Endothelial cell of umbilical vein (primary cell): ENCODE measurements around the gene RALBP1. TPM values are rescaled to one million over a fixed set of nuclear protein-coding genes. Genes with fewer than 3 reads are reported as not detected.

ENCODE experiments used
- BruUV-seq: library from RNA; stranded (reverse); fragments of 400-500 nt; replicated peaks from 2 replicates; lab custom pipeline; 2021; lab: Mats Ljungman, UMichigan
- CTCF ChIA-PET: fragments of 300-600, 350-600 bp; sonication (Branson Sonifier 250); formaldehyde crosslinking; loops from one replicate; lab custom pipeline; 2021; ENCODE audit warnings: antibody characterized with exemption, inconsistent platforms; lab: Charles Lee
- POLR2A ChIA-PET: fragments of 300-600, 350-600 bp; sonication (Branson Sonifier 250); formaldehyde crosslinking; loops from one replicate; lab custom pipeline; 2021; ENCODE audit warnings: antibody characterized with exemption, inconsistent platforms; lab: Charles Lee
- DNase-seq: peaks from one replicate; pipeline ENCODE4 v3.0.0-alpha.2; 2011; ENCODE audit warnings: low read depth, low spot score
- FAIRE-seq: peaks from 2 replicates; lab custom pipeline; 2011; peaks lifted over from hg19 to GRCh38; lab: Jason Lieb, UNC
- H2AFZ ChIP-seq: 2 replicates; pipeline ENCODE4 v1.6.0; 2012; ENCODE audit warnings: low read depth, low read length, control low read depth, inconsistent platforms
- H3K27ac ChIP-seq: 2 replicates; pipeline ENCODE4 v1.5.1; 2011; ENCODE audit warnings: low read depth, mild to moderate bottlenecking, control low read depth, low read length, moderate library complexity; ENCODE audit not compliant: insufficient read depth
- H3K27me3 ChIP-seq, 2 experiments: 2 replicates each; pipeline versions ENCODE4 v1.6.0 to v1.6.1; 2011; ENCODE audit warnings: low read length in 2 of 2, mixed read lengths in 1 of 2; ENCODE audit not compliant: control insufficient read depth in 2 of 2, insufficient read depth in 2 of 2
- H3K36me3 ChIP-seq, 2 experiments: 2 replicates in 1 of 2; 3 replicates in 1 of 2; pipeline ENCODE4 v1.5.1; 2011; ENCODE audit warnings: low read length in 2 of 2, mild to moderate bottlenecking in 1 of 2, moderate library complexity in 1 of 2; ENCODE audit not compliant: control insufficient read depth in 2 of 2, insufficient read depth in 2 of 2; ENCODE audit errors: extremely low read depth in 1 of 2
- H3K4me1 ChIP-seq: 3 replicates; pipeline ENCODE4 v1.5.1; 2011; ENCODE audit warnings: mild to moderate bottlenecking, low read length; ENCODE audit not compliant: control insufficient read depth, insufficient read depth; ENCODE audit errors: extremely low read depth
- H3K4me2 ChIP-seq: 2 replicates; pipeline ENCODE4 v1.6.1; 2011; ENCODE audit warnings: low read length, control low read depth, mixed read lengths; ENCODE audit not compliant: insufficient read depth
- H3K4me3 ChIP-seq, 3 experiments: fragments of 200-600 bp in 1 of 3; sonication (generic), shearing (Covaris generic) in 1 of 3; replicated peaks in 1 of 3; 2 replicates each; pipeline ENCODE4 v1.5.1; 2011 to 2016; ENCODE audit warnings: control low read depth in 3 of 3, low read length in 3 of 3, mild to moderate bottlenecking in 2 of 3, inconsistent platforms in 1 of 3, low read depth in 1 of 3, moderate library complexity in 1 of 3; ENCODE audit not compliant: insufficient read depth in 1 of 3
- H3K79me2 ChIP-seq: 2 replicates; pipeline ENCODE4 v1.6.0; 2012; ENCODE audit warnings: low read length, inconsistent platforms; ENCODE audit not compliant: control insufficient read depth, insufficient read depth
- H3K9ac ChIP-seq: replicated peaks from 2 replicates; pipeline ENCODE3; 2011; ENCODE audit warnings: low read length, control low read depth; ENCODE audit not compliant: insufficient read depth; ENCODE audit errors: extremely low read depth
- H3K9me1 ChIP-seq: replicated peaks from 3 replicates; pipeline ENCODE4 v1.6.0; 2011; ENCODE audit warnings: mild to moderate bottlenecking, low read length; ENCODE audit not compliant: control insufficient read depth, insufficient read depth; ENCODE audit errors: extremely low read depth
- H3K9me3 ChIP-seq: replicated peaks from 2 replicates; pipeline ENCODE4 v1.5.1; 2012; ENCODE audit warnings: low read length, inconsistent platforms; ENCODE audit not compliant: control insufficient read depth, insufficient read depth
- H4K20me1 ChIP-seq: replicated peaks from 2 replicates; pipeline ENCODE3; 2011; ENCODE audit warnings: mild to moderate bottlenecking, low read length; ENCODE audit not compliant: control insufficient read depth, insufficient read depth; ENCODE audit errors: extremely low read depth
- CTCF ChIP-seq, 2 donors: IDR thresholded peaks; 1 replicate in 1 of 2; 2 replicates in 1 of 2; pipeline ENCODE4 v1.5.1; 2011; ENCODE audit warnings: low read length in 2 of 2, mild to moderate bottlenecking in 2 of 2, moderate library complexity in 2 of 2, control low read depth in 1 of 2, inconsistent platforms in 1 of 2, low read depth in 1 of 2; ENCODE audit not compliant: insufficient read depth in 1 of 2; ENCODE audit errors: extremely low read depth in 1 of 2
- EZH2 ChIP-seq: IDR thresholded peaks from 2 replicates; pipeline ENCODE4 v1.6.1; 2012; ENCODE audit warnings: borderline replicate concordance, low read depth, mild to moderate bottlenecking, moderate library complexity, low read length, inconsistent platforms; ENCODE audit not compliant: severe bottlenecking
- FOS ChIP-seq: IDR thresholded peaks from 2 replicates; pipeline ENCODE4 v1.6.1; 2011; ENCODE audit warnings: mild to moderate bottlenecking, low read length, moderate library complexity, borderline replicate concordance; ENCODE audit not compliant: insufficient read depth
- GATA2 ChIP-seq: IDR thresholded peaks from 2 replicates; pipeline ENCODE4 v1.7.0; 2011; ENCODE audit warnings: low read depth, mild to moderate bottlenecking, moderate library complexity, mixed read lengths, low read length; ENCODE audit not compliant: insufficient read length, insufficient read depth
- JUN ChIP-seq: IDR thresholded peaks from 2 replicates; pipeline ENCODE4 v1.6.1; 2011; ENCODE audit warnings: borderline replicate concordance, low read depth; ENCODE audit not compliant: insufficient read length, insufficient read depth
- MAX ChIP-seq: IDR thresholded peaks from 2 replicates; pipeline ENCODE4 v1.6.1; 2011; ENCODE audit not compliant: insufficient read depth, insufficient read length
- MYC ChIP-seq: IDR thresholded peaks from one replicate; pipeline ENCODE4 v1.6.1; 2011; ENCODE audit warnings: mild to moderate bottlenecking, low read depth, low read length
- POLR2A ChIP-seq: IDR thresholded peaks from 2 replicates; pipeline ENCODE4 v1.6.1; 2012; ENCODE audit warnings: low read depth, mild to moderate bottlenecking, control low read depth, low read length
- POLR2AphosphoS5 ChIP-seq: IDR thresholded peaks from 2 replicates; pipeline ENCODE4 v1.6.1; 2012; ENCODE audit warnings: low read depth, mild to moderate bottlenecking, control low read depth, low read length, moderate library complexity; ENCODE audit not compliant: insufficient read depth
- dilution Hi-C: fragments of 300-500 bp; cut with MboI; formaldehyde crosslinking; loops from one replicate; pipeline ENCODE4 v1.15.0; 2019; ENCODE audit warnings: low sequenced_read_pairs; ENCODE audit not compliant: extremely low pct_ligation_motif_present
- intact Hi-C: fragments of 100-400 bp; cut with micrococcal nuclease; formaldehyde crosslinking; loops from one replicate; pipeline ENCODE4 v1.10.0; 2022
- polyA plus RNA-seq, 4 experiments: library from polyadenylated mRNA; depleted of rRNA in 3 of 4; stranded (reverse) in 3 of 4; unstranded in 1 of 4; fragments of >200 nt; gene quantifications; 2 replicates each; pipeline versions ENCODE4 v1.2.1 to v1.2.3, GENCODE V29; 2011 to 2012; ENCODE audit warnings: missing spikeins in 1 of 4
- total RNA-seq: library from RNA; stranded (reverse); gene quantifications from 2 replicates; pipeline ENCODE4 v1.2.3, GENCODE V29; 2021

The RALBP1 gene
- total and polyA plus RNA-seq, 2 donors (not counting 3 experiments of a cell fraction or from before 2014, with no cell fraction given), result 55.8 to 68.4 TPM

GRCh38 chr18:9435041-9435440 is 40.3 kb upstream of the RALBP1 start:
- POLR2A ChIA-PET, result no interaction called here
- no peaks in the 10 kb centered on the region for H3K27me3 ChIP-seq
- no peak overlapping the region for H3K27ac ChIP-seq
- CTCF ChIA-PET, result interaction anchor here (1.3 kb wide), 1 partner anchor 9 kb away, joined by 5 read pairs; no protein-coding TSS in a partner anchor
- H2AFZ ChIP-seq, result no peak overlapping the region
- no TSS peak for BruUV-seq
- dilution Hi-C loops, result no loop called here
- no peaks in the 10 kb centered on the region for H3K9me3 ChIP-seq
- FAIRE-seq, result no peak
- no peaks in the 10 kb centered on the region for H4K20me1 ChIP-seq
- H3K9ac ChIP-seq, result no peak overlapping the region
- TF ChIP-seq EZH2 (no peak), FOS (no peak), MAX (no peak)
- H3K9me1 ChIP-seq, result no peaks in the 10 kb centered on the region
- no peaks in the 10 kb centered on the region for H3K36me3 ChIP-seq
- H3K4me1 ChIP-seq, result no peaks in the 10 kb centered on the region
- H3K4me2 ChIP-seq, result no peak overlapping the region
- no peaks in the 10 kb centered on the region for H3K79me2 ChIP-seq
- intact Hi-C loops, result no loop called here
- DNase-seq, result no peak
- H3K4me3 ChIP-seq, result no peak overlapping the region

- H3K9ac ChIP-seq, result no peak overlapping the region
- FAIRE-seq (no peak), DNase-seq (no peak)
- no peaks in the 10 kb centered on the region for H3K36me3 ChIP-seq
- no TSS peak for BruUV-seq
- POLR2A ChIA-PET, result no interaction called here
- H3K4me2 ChIP-seq, result no peak overlapping the region
- no peak overlapping the region for H3K4me3 ChIP-seq
- TF ChIP-seq EZH2, result no peak
- TF ChIP-seq GATA2, result no peak
- no peak for TF ChIP-seq POLR2A
- no peak for TF ChIP-seq CTCF (IDR thresholded peaks at IDR 0.05; ENCODE audit: extremely low read depth in 1 of 2, insufficient read depth in 1 of 2, low read depth in 1 of 2, low read length in 2 of 2)
- no peak for TF ChIP-seq FOS
- TF ChIP-seq JUN, result no peak
- TF ChIP-seq MAX, result no peak
- TF ChIP-seq POLR2AphosphoS5, result no peak
- no peak for TF ChIP-seq MYC
- CTCF ChIA-PET, result interaction anchor here (1.0 kb wide), 1 partner anchor 9 kb away, joined by 3 read pairs; no protein-coding TSS in a partner anchor
- no peaks in the 10 kb centered on the region for H3K79me2 ChIP-seq
- H3K27ac ChIP-seq, result no peak overlapping the region
- H3K9me3 ChIP-seq, result no peaks in the 10 kb centered on the region
- no peaks in the 10 kb centered on the region for H3K4me1 ChIP-seq
- H2AFZ ChIP-seq, result no peak overlapping the region
- H3K9me1 ChIP-seq, result no peaks in the 10 kb centered on the region
- dilution Hi-C loops (no loop called here), intact Hi-C loops (loop anchor here (2.0 kb wide), 1 partner anchor 20 kb away; no protein-coding TSS in a partner anchor)
- H4K20me1 ChIP-seq, result no peaks in the 10 kb centered on the region
- H3K27me3 ChIP-seq, result no peaks in the 10 kb centered on the region
Measured at GRCh38 chr18:9436206-9436929, 38.9 kb upstream of the RALBP1 start.
